Stimulated activated CD8-positive, alpha-beta memory T cell treated with anti-CD3 and anti-CD28 coated beads, Interleukin-15, amount 100 ng/mL, for 4 hours (primary cell): ENCODE data around the gene TRAPPC10.

Experiments
- DNase-seq, 2 donors: peaks; one replicate each; pipeline ENCODE4 v3.0.0-alpha.2; 2020; ENCODE audit warnings: low read depth in 2 of 2

TRAPPC10 gene

GRCh38 chr21:44005071-44005470 is 7.0 kb upstream of the TRAPPC10 start:
- DNase-seq: no peak

- DNase-seq: no peak
These were observed 6.5 kb upstream of the TRAPPC10 start for GRCh38 chr21:44005593-44005992.

- no peak for DNase-seq
These were observed 6.0 kb upstream of the TRAPPC10 start for GRCh38 chr21:44006017-44006619.

GRCh38 chr21:44006656-44007055 is 5.5 kb upstream of the TRAPPC10 start:
- no peak for DNase-seq

- DNase-seq: no peak
These were observed 1.7 kb upstream of the TRAPPC10 start for GRCh38 chr21:44010429-44010828.

- no peak for DNase-seq
These were observed 986 bp upstream of the TRAPPC10 start for GRCh38 chr21:44011123-44011522.

- DNase-seq: peak; percentile 56 to 72
These were observed 618 bp downstream of the TRAPPC10 start for GRCh38 chr21:44012474-44013379.

- DNase-seq: no peak
These were observed 1.4 kb downstream of the TRAPPC10 start for GRCh38 chr21:44013380-44014088.

GRCh38 chr21:44017601-44018000 is 5.5 kb downstream of the TRAPPC10 start:
- DNase-seq: no peak

- DNase-seq: no peak
These were observed 6.0 kb downstream of the TRAPPC10 start for GRCh38 chr21:44018127-44018526.

- no peak for DNase-seq
These were observed 6.9 kb downstream of the TRAPPC10 start for GRCh38 chr21:44018813-44019567.

GRCh38 chr21:44019568-44019958 is 7.5 kb downstream of the TRAPPC10 start:
- no peak for DNase-seq

- DNase-seq: no peak
These were observed 8.4 kb downstream of the TRAPPC10 start for GRCh38 chr21:44020551-44020950.

- no peak for DNase-seq
These were observed 9.0 kb downstream of the TRAPPC10 start for GRCh38 chr21:44021064-44021463.

- no peak for DNase-seq
These were observed 12.1 kb downstream of the TRAPPC10 start for GRCh38 chr21:44024257-44024656.

GRCh38 chr21:44024887-44025353 is 12.8 kb downstream of the TRAPPC10 start:
- no peak for DNase-seq

- no peak for DNase-seq
These were observed 15.6 kb downstream of the TRAPPC10 start for GRCh38 chr21:44027607-44028286.

- no peak for DNase-seq
These were observed 16.2 kb downstream of the TRAPPC10 start for GRCh38 chr21:44028287-44028659.

- DNase-seq: no peak
These were observed 17.5 kb downstream of the TRAPPC10 start for GRCh38 chr21:44029460-44030087.

- no peak for DNase-seq
These were observed 23.1 kb downstream of the TRAPPC10 start for GRCh38 chr21:44035244-44035643.

GRCh38 chr21:44038063-44038462 is 26.0 kb downstream of the TRAPPC10 start:
- DNase-seq: no peak
